Neural cell (in vitro differentiated cells): ENCODE data around the gene NAB2. TPM values are rescaled to one million over a fixed set of nuclear protein-coding genes. Genes with fewer than 3 reads are reported as not detected.

Experiments
- H2AFZ ChIP-seq: fragments of 200-600, 300-800 bp; sonication (generic), shearing (Covaris generic); 2 replicates; pipeline ENCODE4 v1.6.0; 2014; ENCODE audit warnings: low read depth, mild to moderate bottlenecking, antibody characterized with exemption, low read length, moderate library complexity
- H3F3A ChIP-seq: fragments of 200-600 bp; shearing (Covaris generic); 2 replicates; pipeline ENCODE4 v1.6.1; 2016; ENCODE audit warnings: mild to moderate bottlenecking, moderate library complexity, mixed read lengths, antibody characterized with exemption, low read length; ENCODE audit not compliant: insufficient read depth, poor library complexity, severe bottlenecking
- H3K27ac ChIP-seq: fragments of 200-600, 300-800 bp; sonication (generic), shearing (Covaris generic); 2 replicates; pipeline ENCODE4 v1.5.1; 2014; ENCODE audit warnings: mild to moderate bottlenecking, low read length, moderate library complexity
- H3K27me3 ChIP-seq: fragments of 300-800, 200-600 bp; sonication (generic), shearing (Covaris generic); 2 replicates; pipeline ENCODE4 v1.6.0; 2014; ENCODE audit warnings: mild to moderate bottlenecking, low read depth, low read length, moderate library complexity; ENCODE audit not compliant: insufficient read depth
- H3K36me3 ChIP-seq: fragments of 300-800, 200-600 bp; sonication (generic), shearing (Covaris generic); 2 replicates; pipeline ENCODE4 v1.5.1; 2014; ENCODE audit warnings: mild to moderate bottlenecking, antibody characterized with exemption, low read length, moderate library complexity; ENCODE audit not compliant: insufficient read depth
- H3K4me2 ChIP-seq: fragments of 300-800, 200-600 bp; sonication (generic), shearing (Covaris generic); 2 replicates; pipeline ENCODE4 v1.6.0; 2014; ENCODE audit warnings: mild to moderate bottlenecking, low read length
- H3K4me3 ChIP-seq: fragments of 300-800, 200-600 bp; sonication (generic), shearing (Covaris generic); 2 replicates; pipeline ENCODE4 v1.5.1; 2014; ENCODE audit warnings: mild to moderate bottlenecking, low read length, moderate library complexity
- H3K79me2 ChIP-seq: fragments of 200-600 bp; shearing (Covaris generic); replicated peaks from 2 replicates; pipeline ENCODE4 v1.6.0; 2014; ENCODE audit warnings: mild to moderate bottlenecking, low read length, moderate library complexity; ENCODE audit not compliant: insufficient read depth
- H3K9ac ChIP-seq: fragments of 300-800, 200-600 bp; sonication (generic), shearing (Covaris generic); 2 replicates; pipeline ENCODE4 v1.6.1; 2016; ENCODE audit warnings: mild to moderate bottlenecking, low read length, mixed read lengths
- H3K9me2 ChIP-seq: fragments of 200-600 bp; shearing (Covaris generic); 2 replicates; pipeline ENCODE4 v1.6.1; 2016; ENCODE audit warnings: mild to moderate bottlenecking, low read length, mixed read lengths; ENCODE audit not compliant: insufficient read depth
- H3K9me3 ChIP-seq: fragments of 200-600, 300-800 bp; sonication (generic), shearing (Covaris generic); 2 replicates; pipeline ENCODE4 v1.6.1; 2016; ENCODE audit warnings: mild to moderate bottlenecking, mixed run types, low read length, moderate library complexity, mixed read lengths
- H4K20me1 ChIP-seq: fragments of 200-600 bp; shearing (Covaris generic); 2 replicates; pipeline ENCODE4 v1.6.1; 2016; ENCODE audit warnings: mild to moderate bottlenecking, mixed run types; ENCODE audit not compliant: insufficient read depth
- CTCF ChIP-seq: fragments of 450-650 bp; IDR thresholded peaks from 2 replicates; pipeline ENCODE4 v1.5.1; 2014; ENCODE audit warnings: antibody characterized with exemption, mild to moderate bottlenecking, moderate library complexity; ENCODE audit not compliant: poor library complexity, severe bottlenecking
- EP300 ChIP-seq: fragments of 450-650 bp; conservative IDR thresholded peaks from 2 replicates; pipeline ENCODE4 v1.6.1; 2014; ENCODE audit warnings: antibody characterized with exemption, mild to moderate bottlenecking, moderate library complexity; ENCODE audit not compliant: poor library complexity, severe bottlenecking
- EZH2 ChIP-seq: fragments of 200-600, 300-800 bp; shearing (Covaris generic), sonication (generic); IDR thresholded peaks from 2 replicates; pipeline ENCODE4 v1.6.1; 2014; ENCODE audit warnings: antibody characterized with exemption, low read length, borderline replicate concordance, mild to moderate bottlenecking; ENCODE audit not compliant: insufficient read depth, poor library complexity, severe bottlenecking
- MXI1 ChIP-seq: fragments of 450-650 bp; conservative IDR thresholded peaks from 2 replicates; pipeline ENCODE4 v1.6.1; 2014; ENCODE audit warnings: antibody characterized with exemption, mild to moderate bottlenecking; ENCODE audit not compliant: poor library complexity, severe bottlenecking
- POLR2AphosphoS5 ChIP-seq: IDR thresholded peaks from 2 replicates; pipeline ENCODE4 v1.6.1; 2012
- RAD21 ChIP-seq: fragments of 450-650 bp; conservative IDR thresholded peaks from 2 replicates; pipeline ENCODE4 v1.6.1; 2014; ENCODE audit warnings: antibody characterized with exemption, mild to moderate bottlenecking, moderate library complexity
- REST ChIP-seq: IDR thresholded peaks from 2 replicates; pipeline ENCODE4 v1.6.1; 2012; ENCODE audit warnings: borderline replicate concordance
- SMC3 ChIP-seq: fragments of 450-650 bp; conservative IDR thresholded peaks from 2 replicates; pipeline ENCODE4 v1.6.1; 2014; ENCODE audit warnings: antibody characterized with exemption, mild to moderate bottlenecking, moderate library complexity; ENCODE audit not compliant: poor library complexity
- TAF1 ChIP-seq: IDR thresholded peaks from 2 replicates; pipeline ENCODE4 v1.6.1; 2012; ENCODE audit warnings: low read depth
- polyA plus RNA-seq: library from polyadenylated mRNA; depleted of rRNA; stranded (reverse); fragments of >200 nt; gene quantifications from 2 replicates; pipeline ENCODE4 v1.2.3, GENCODE V29; 2014

The NAB2 gene
- polyA plus RNA-seq, 1 donor from 2014 or later: 15.6 TPM

DNA sequence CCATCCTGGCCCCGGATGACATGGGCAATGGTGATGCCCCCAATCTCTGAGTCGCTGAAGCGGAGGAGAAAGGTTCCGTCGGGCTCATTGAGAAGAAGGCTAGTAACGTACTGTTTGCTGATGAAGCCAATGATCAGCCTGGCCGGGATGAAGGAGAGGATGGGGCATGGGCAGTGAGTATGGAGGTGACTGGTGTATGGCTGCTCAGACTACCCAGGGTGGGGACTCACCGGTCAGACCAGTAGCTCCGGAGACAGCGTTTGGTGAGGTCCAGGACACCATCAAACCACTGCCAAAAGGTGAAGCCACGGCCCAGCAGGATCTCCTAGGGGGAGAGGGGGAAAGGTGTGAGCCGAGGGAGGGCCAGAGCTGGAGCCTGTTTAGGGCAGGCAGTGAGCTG, 10.9 kb downstream of the NAB2 start:
- Histone ChIP-seq H3K36me3 (no peaks in the 10 kb centered on the region), H3K4me3 (no peak overlapping the region), H3K9ac (no peak overlapping the region), H3K27ac (no peak overlapping the region), H3K9me3 (no peaks in the 10 kb centered on the region), H3K4me2 (no peak overlapping the region), H3F3A (no peaks in the 10 kb centered on the region), H4K20me1 (no peaks in the 10 kb centered on the region), H3K9me2 (no peaks in the 10 kb centered on the region), H3K27me3 (no peaks in the 10 kb centered on the region), H2AFZ (no peak overlapping the region), H3K79me2 (no peaks in the 10 kb centered on the region)
- TF ChIP-seq EP300 (no peak), SMC3 (no peak), TAF1 (no peak), MXI1 (no peak)

GRCh38 chr12:57101892-57102695, 13.2 kb downstream of the NAB2 start:
- H3K4me3 ChIP-seq: no peak overlapping the region
- no peak overlapping the region for H2AFZ ChIP-seq
- H3K27ac ChIP-seq: no peak overlapping the region
- H3K36me3 ChIP-seq: no peaks in the 10 kb centered on the region
- H3K9me3 ChIP-seq: no peaks in the 10 kb centered on the region
- TF ChIP-seq EZH2: no peak
- no peak overlapping the region for H3K9ac ChIP-seq
- H3K79me2 ChIP-seq: no peaks in the 10 kb centered on the region
- H3K27me3 ChIP-seq: no peaks in the 10 kb centered on the region
- no peaks in the 10 kb centered on the region for H4K20me1 ChIP-seq
- no peak overlapping the region for H3K4me2 ChIP-seq
- no peaks in the 10 kb centered on the region for H3K9me2 ChIP-seq
- no peaks in the 10 kb centered on the region for H3F3A ChIP-seq

- H3K79me2 ChIP-seq: no peaks in the 10 kb centered on the region
- no peaks in the 10 kb centered on the region for H3K9me3 ChIP-seq
- no peaks in the 10 kb centered on the region for H3K36me3 ChIP-seq
- no peak overlapping the region for H3K4me2 ChIP-seq
- no peaks in the 10 kb centered on the region for H3K9me2 ChIP-seq
- H3F3A ChIP-seq: no peaks in the 10 kb centered on the region
- no peaks in the 10 kb centered on the region for H3K27me3 ChIP-seq
- no peaks in the 10 kb centered on the region for H4K20me1 ChIP-seq
- no peak overlapping the region for H2AFZ ChIP-seq
- H3K9ac ChIP-seq: no peak overlapping the region
- TF ChIP-seq EZH2 (no peak), CTCF (no peak), TAF1 (no peak), REST (no peak), MXI1 (no peak), RAD21 (no peak), POLR2AphosphoS5 (no peak), SMC3 (no peak), EP300 (no peak)
- H3K27ac ChIP-seq: no peak overlapping the region
- H3K4me3 ChIP-seq: no peak overlapping the region
These were observed 14.9 kb downstream of the NAB2 start for GRCh38 chr12:57103856-57104255.
